Measurements from ENCODE around the gene HIVEP3. TPM values are rescaled to one million over a fixed set of nuclear protein-coding genes. Genes with fewer than 3 reads are reported as not detected.
A peak's percentile ranks its signal among the peaks of the same experiment; 100 is the strongest.

HIVEP3 gene
- total and polyA plus RNA-seq, 2 donors (not counting 1 experiment from before 2014, with no cell fraction given), result 2.0 to 5.1 TPM

DNA sequence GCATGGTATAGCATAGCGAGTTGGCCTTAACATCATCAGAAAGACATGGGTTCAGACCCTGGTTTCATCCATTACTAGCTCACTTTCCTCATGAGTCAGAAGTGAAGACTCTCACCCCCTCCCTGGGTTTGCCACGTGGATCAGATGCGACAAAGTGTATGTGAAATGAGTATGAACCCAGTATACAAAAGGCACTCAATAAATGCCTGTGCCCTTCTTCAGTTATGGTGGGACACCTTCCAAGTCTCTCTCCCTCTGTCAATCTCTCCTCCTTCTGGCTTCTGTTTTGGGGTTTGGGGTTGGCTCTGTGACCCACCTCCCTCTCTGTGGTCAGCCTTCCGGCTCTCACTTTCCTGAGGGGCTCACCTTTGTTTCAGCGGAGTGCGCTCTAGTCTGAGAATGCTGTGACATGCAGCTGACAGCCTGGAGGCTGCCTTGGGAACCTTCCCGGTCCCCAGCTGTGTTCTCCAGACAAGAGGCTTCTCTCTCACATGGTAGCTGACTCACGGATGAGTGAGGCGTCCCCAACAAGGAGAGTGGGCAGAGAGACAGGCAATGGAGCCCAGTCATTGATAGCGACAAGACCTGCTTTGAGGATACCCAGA lies 279.3 kb downstream of the HIVEP3 start:
- ChIA-PET CTCF (no interaction called here), POLR2A (interaction anchor here (0.6 kb wide), 1 partner anchor 470 kb away, joined by 4 read pairs; no protein-coding TSS in a partner anchor)
- Histone ChIP-seq H3K27ac (ENCODE audit: low read length in 2 of 2) (peak overlapping the region in 1 of 2 donors; percentile 47), H3K4me1 (ENCODE audit: control insufficient read depth in 2 of 2, insufficient read depth in 2 of 2, low read length in 2 of 2) (peaks cover 50 to 62% of the 10 kb centered on the region in 2 donors), H2AFZ (ENCODE audit: insufficient read depth, low read depth, low read length, poor library complexity, severe bottlenecking) (peak overlapping the region; percentile 23), H3K36me3 (replicated peaks in 1 of 2; ENCODE audit: control extremely low read depth in 1 of 2, control insufficient read depth in 1 of 2, extremely low read depth in 1 of 2, insufficient read depth in 2 of 2, low read length in 1 of 2) (no peaks in the 10 kb centered on the region), H3K27me3 (replicated peaks in 1 of 4; ENCODE audit: control extremely low read depth in 1 of 4, control insufficient read depth in 3 of 4, insufficient read depth in 4 of 4, low read length in 3 of 4) (no peaks in the 10 kb centered on the region), H3K79me2 (ENCODE audit: control insufficient read depth, insufficient read depth, low read length) (peaks cover 18% of the 10 kb centered on the region), H3K4me2 (replicated peaks; ENCODE audit: low read depth, low read length, poor library complexity, severe bottlenecking) (peak overlapping the region; percentile 27), H3K9ac (ENCODE audit: low read length) (no peak overlapping the region), H3K4me3 (ENCODE audit: control extremely low read depth in 1 of 5, extremely low read depth in 1 of 5, insufficient read depth in 1 of 5, low read depth in 2 of 5, low read length in 4 of 5) (no peak overlapping the region), H4K20me1 (ENCODE audit: control insufficient read depth, insufficient read depth, low read length, poor library complexity, severe bottlenecking) (no peaks in the 10 kb centered on the region), H3K9me3 (ENCODE audit: control extremely low read depth in 1 of 3, control insufficient read depth in 2 of 3, insufficient read depth in 1 of 3, low read length in 2 of 3) (no peaks in the 10 kb centered on the region)
- intact Hi-C loops (cut with micrococcal nuclease), result no loop called here
- H3K4me3 Mint-ChIP-seq, result peak overlapping the region; percentile 51
- WGBS (ENCODE audit: insufficient coverage), result 80% methylated on average over 6 of the region's 10 CpGs
- no peaks in the 10 kb centered on the region for H3K9me3 Mint-ChIP-seq (ENCODE audit: insufficient read depth)
- TF ChIP-seq, protein P1, sequence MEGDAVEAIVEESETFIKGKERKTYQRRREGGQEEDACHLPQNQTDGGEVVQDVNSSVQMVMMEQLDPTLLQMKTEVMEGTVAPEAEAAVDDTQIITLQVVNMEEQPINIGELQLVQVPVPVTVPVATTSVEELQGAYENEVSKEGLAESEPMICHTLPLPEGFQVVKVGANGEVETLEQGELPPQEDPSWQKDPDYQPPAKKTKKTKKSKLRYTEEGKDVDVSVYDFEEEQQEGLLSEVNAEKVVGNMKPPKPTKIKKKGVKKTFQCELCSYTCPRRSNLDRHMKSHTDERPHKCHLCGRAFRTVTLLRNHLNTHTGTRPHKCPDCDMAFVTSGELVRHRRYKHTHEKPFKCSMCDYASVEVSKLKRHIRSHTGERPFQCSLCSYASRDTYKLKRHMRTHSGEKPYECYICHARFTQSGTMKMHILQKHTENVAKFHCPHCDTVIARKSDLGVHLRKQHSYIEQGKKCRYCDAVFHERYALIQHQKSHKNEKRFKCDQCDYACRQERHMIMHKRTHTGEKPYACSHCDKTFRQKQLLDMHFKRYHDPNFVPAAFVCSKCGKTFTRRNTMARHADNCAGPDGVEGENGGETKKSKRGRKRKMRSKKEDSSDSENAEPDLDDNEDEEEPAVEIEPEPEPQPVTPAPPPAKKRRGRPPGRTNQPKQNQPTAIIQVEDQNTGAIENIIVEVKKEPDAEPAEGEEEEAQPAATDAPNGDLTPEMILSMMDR (IDR thresholded peaks at IDR 0.05), result no peak
- no peak for TF ChIP-seq EZH2 (IDR thresholded peaks at IDR 0.05; ENCODE audit: borderline replicate concordance, insufficient read depth, low read depth, low read length, poor library complexity, severe bottlenecking)
- no peaks in the 10 kb centered on the region for H3K27me3 Mint-ChIP-seq
- peak overlapping the region; percentile 74 for H3K27ac Mint-ChIP-seq
- DNase-seq (no peak), ATAC-seq (ENCODE audit: low read depth) (no peak)
- peaks cover 36% of the 10 kb centered on the region for H3K4me1 Mint-ChIP-seq
